GM23248 (cell line): ENCODE results near the gene FERMT3.

Experiments
- EZH2 ChIP-seq: fragments of 200-600 bp; sonication (generic); IDR thresholded peaks from 2 replicates; pipeline ENCODE4 v1.6.1; 2018; ENCODE audit warnings: antibody characterized with exemption, mild to moderate bottlenecking; ENCODE audit not compliant: insufficient read depth, poor library complexity, severe bottlenecking
- EZH2phosphoT487 ChIP-seq: fragments of 200-600 bp; sonication (generic); IDR thresholded peaks from 2 replicates; pipeline ENCODE4 v1.6.1; 2018; ENCODE audit warnings: antibody characterized with exemption, moderate library complexity, mild to moderate bottlenecking, low read depth; ENCODE audit not compliant: insufficient read depth

- TF ChIP-seq EZH2phosphoT487 = no peak
- TF ChIP-seq EZH2 = no peak
These were observed 62.5 kb downstream of the FERMT3 start for GRCh38 chr11:64268893-64269539.
